Calu3 (cell line): ENCODE measurements around the gene IRS2. TPM values are rescaled to one million over a fixed set of nuclear protein-coding genes. Genes with fewer than 3 reads are reported as not detected.

Experiments
- BruUV-seq: library from RNA; stranded (reverse); fragments of 400-500 nt; replicated peaks from 2 replicates; lab custom pipeline; 2021; lab: Mats Ljungman, UMichigan
- CTCF ChIA-PET: fragments of 300-600 bp; sonication (Branson Sonifier 250); formaldehyde crosslinking; loops from one replicate; lab custom pipeline; 2022; ENCODE audit warnings: antibody characterized with exemption; lab: Charles Lee
- DNase-seq: peaks from one replicate; pipeline ENCODE4 v3.0.0; 2022
- H3K27ac Mint-ChIP-seq: one replicate; pipeline ENCODE4 v1.8.0; 2022; ENCODE audit warnings: mixed read lengths; ENCODE audit not compliant: unreplicated experiment
- H3K27me3 Mint-ChIP-seq: one replicate; pipeline ENCODE4 v1.8.0; 2022; ENCODE audit warnings: mixed read lengths; ENCODE audit not compliant: unreplicated experiment
- H3K36me3 Mint-ChIP-seq: one replicate; pipeline ENCODE4 v1.8.0; 2022; ENCODE audit warnings: mild to moderate bottlenecking, moderate library complexity, mixed read lengths; ENCODE audit not compliant: insufficient read depth, unreplicated experiment
- H3K4me1 Mint-ChIP-seq: one replicate; pipeline ENCODE4 v1.8.0; 2022; ENCODE audit warnings: mild to moderate bottlenecking, low read depth, mixed read lengths; ENCODE audit not compliant: unreplicated experiment
- H3K4me3 Mint-ChIP-seq: one replicate; pipeline ENCODE4 v1.8.0; 2022; ENCODE audit warnings: mild to moderate bottlenecking, low read depth, moderate library complexity, mixed read lengths; ENCODE audit not compliant: unreplicated experiment
- H3K9me3 Mint-ChIP-seq: one replicate; pipeline ENCODE4 v1.8.0; 2022; ENCODE audit warnings: low read depth, mixed read lengths; ENCODE audit not compliant: unreplicated experiment
- CTCF ChIP-seq: fragments of 200-600 bp; IDR thresholded peaks from one replicate; pipeline ENCODE4 v1.8.0; 2022; ENCODE audit warnings: antibody characterized with exemption; ENCODE audit not compliant: unreplicated experiment
- intact Hi-C: fragments of 100-400 bp; cut with micrococcal nuclease; formaldehyde crosslinking; loops from one replicate; pipeline ENCODE4 v1.10.0; 2022; ENCODE audit not compliant: unreplicated experiment
- total RNA-seq: library from RNA; stranded (reverse); gene quantifications from 2 replicates; pipeline ENCODE4 v1.2.3, GENCODE V29; 2022

IRS2 gene
- total RNA-seq, 1 experiment from 2014 or later: 5.4 TPM

- intact Hi-C loops: no loop called here
- BruUV-seq: no TSS peak
- Mint-ChIP-seq H3K27ac (no peak overlapping the region), H3K4me1 (peaks cover 18% of the 10 kb centered on the region), H3K36me3 (no peaks in the 10 kb centered on the region), H3K9me3 (no peaks in the 10 kb centered on the region), H3K4me3 (no peak overlapping the region), H3K27me3 (no peaks in the 10 kb centered on the region)
- DNase-seq: no peak
- CTCF ChIA-PET: no interaction called here
- TF ChIP-seq CTCF: no peak
Observed at GRCh38 chr13:109740721-109741120, 45.7 kb downstream of the IRS2 start.

DNA sequence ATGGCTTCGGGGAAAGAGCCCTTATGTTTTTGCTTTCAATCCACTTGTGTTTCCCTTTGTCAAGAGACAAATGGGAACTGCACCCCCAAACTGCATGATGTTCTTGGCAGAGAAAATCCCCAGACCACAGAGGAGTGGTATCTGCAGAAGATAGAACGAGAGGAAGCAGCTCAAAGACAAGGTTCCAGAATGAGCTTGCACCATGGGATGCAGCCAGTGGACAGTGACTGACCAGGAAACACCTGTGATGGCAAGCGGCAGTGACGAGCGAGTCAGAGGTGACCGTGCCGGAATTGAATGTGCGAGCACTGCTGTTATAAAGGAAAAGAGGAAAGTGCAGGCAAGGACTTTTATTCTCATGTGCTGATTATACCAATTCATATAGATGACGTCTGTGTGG is 46.3 kb downstream of the IRS2 start:
- CTCF ChIA-PET: no interaction called here
- no peaks in the 10 kb centered on the region for H3K36me3 Mint-ChIP-seq
- no peaks in the 10 kb centered on the region for H3K27me3 Mint-ChIP-seq
- H3K9me3 Mint-ChIP-seq: no peaks in the 10 kb centered on the region
- DNase-seq: no peak
- TF ChIP-seq CTCF: no peak
- intact Hi-C loops: no loop called here
- BruUV-seq: no TSS peak
- H3K4me3 Mint-ChIP-seq: no peak overlapping the region
- peaks cover 18% of the 10 kb centered on the region for H3K4me1 Mint-ChIP-seq
- no peak overlapping the region for H3K27ac Mint-ChIP-seq

DNA sequence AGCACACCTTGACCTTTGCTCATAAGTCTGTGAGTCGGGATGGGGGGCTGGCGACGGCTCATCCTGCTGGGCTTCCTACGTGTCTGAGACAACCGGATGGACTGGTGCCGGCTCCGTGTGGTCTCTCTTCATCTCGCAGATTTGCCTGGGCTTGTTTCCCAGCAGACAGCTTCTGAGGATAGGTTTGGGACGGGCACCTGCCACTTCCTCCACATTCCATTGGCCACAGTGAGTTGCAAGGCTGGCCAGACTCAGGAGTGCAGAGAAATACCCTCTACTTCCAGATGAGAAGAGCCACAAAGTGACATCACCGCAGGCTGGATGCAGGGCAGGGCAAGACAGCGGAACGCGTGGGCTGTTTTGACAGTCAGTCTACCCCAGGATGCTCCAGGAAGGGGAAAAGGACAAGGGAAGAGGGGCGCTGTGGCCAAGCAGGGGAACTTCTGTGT is 48.1 kb downstream of the IRS2 start:
- DNase-seq: no peak
- CTCF ChIA-PET: no interaction called here
- H3K36me3 Mint-ChIP-seq: no peaks in the 10 kb centered on the region
- H3K4me3 Mint-ChIP-seq: no peak overlapping the region
- H3K27me3 Mint-ChIP-seq: no peaks in the 10 kb centered on the region
- no peak for TF ChIP-seq CTCF
- H3K27ac Mint-ChIP-seq: no peak overlapping the region
- H3K4me1 Mint-ChIP-seq: peaks cover 9% of the 10 kb centered on the region
- intact Hi-C loops: no loop called here
- H3K9me3 Mint-ChIP-seq: no peaks in the 10 kb centered on the region
- BruUV-seq: no TSS peak

GRCh38 chr13:109737606-109738005 is 48.8 kb downstream of the IRS2 start:
- intact Hi-C loops: no loop called here
- CTCF ChIA-PET: no interaction called here

More at GRCh38 chr13:109737606-109738005, 48.8 kb downstream of the IRS2 start:
- Mint-ChIP-seq H3K27me3 (no peaks in the 10 kb centered on the region), H3K36me3 (no peaks in the 10 kb centered on the region), H3K4me1 (peaks cover 9% of the 10 kb centered on the region), H3K27ac (no peak overlapping the region), H3K4me3 (no peak overlapping the region), H3K9me3 (no peaks in the 10 kb centered on the region)
- BruUV-seq: no TSS peak
- DNase-seq: no peak
- TF ChIP-seq CTCF: no peak
